GM23248 (cell line): Measurements from ENCODE around the gene RAB4A.

Experiments used
- EZH2 ChIP-seq: fragments of 200-600 bp; sonication (generic); IDR thresholded peaks from 2 replicates; pipeline ENCODE4 v1.6.1; 2018; ENCODE audit warnings: antibody characterized with exemption, mild to moderate bottlenecking; ENCODE audit not compliant: insufficient read depth, poor library complexity, severe bottlenecking
- EZH2phosphoT487 ChIP-seq: fragments of 200-600 bp; sonication (generic); IDR thresholded peaks from 2 replicates; pipeline ENCODE4 v1.6.1; 2018; ENCODE audit warnings: antibody characterized with exemption, moderate library complexity, mild to moderate bottlenecking, low read depth; ENCODE audit not compliant: insufficient read depth

- TF ChIP-seq EZH2 = no peak
- no peak for TF ChIP-seq EZH2phosphoT487
Observed at GRCh38 chr1:229309074-229309473, 38.2 kb downstream of the RAB4A start.
